Stimulated activated CD8-positive, alpha-beta memory T cell treated with anti-CD3 and anti-CD28 coated beads, Interleukin-7, amount 100 ng/mL, for 24 hours (primary cell): Measurements from ENCODE around the gene FOXB1.

Experiments used
- DNase-seq: peaks from one replicate; pipeline ENCODE4 v3.0.0-alpha.2; 2020; ENCODE audit warnings: low read depth

Gene FOXB1

DNA sequence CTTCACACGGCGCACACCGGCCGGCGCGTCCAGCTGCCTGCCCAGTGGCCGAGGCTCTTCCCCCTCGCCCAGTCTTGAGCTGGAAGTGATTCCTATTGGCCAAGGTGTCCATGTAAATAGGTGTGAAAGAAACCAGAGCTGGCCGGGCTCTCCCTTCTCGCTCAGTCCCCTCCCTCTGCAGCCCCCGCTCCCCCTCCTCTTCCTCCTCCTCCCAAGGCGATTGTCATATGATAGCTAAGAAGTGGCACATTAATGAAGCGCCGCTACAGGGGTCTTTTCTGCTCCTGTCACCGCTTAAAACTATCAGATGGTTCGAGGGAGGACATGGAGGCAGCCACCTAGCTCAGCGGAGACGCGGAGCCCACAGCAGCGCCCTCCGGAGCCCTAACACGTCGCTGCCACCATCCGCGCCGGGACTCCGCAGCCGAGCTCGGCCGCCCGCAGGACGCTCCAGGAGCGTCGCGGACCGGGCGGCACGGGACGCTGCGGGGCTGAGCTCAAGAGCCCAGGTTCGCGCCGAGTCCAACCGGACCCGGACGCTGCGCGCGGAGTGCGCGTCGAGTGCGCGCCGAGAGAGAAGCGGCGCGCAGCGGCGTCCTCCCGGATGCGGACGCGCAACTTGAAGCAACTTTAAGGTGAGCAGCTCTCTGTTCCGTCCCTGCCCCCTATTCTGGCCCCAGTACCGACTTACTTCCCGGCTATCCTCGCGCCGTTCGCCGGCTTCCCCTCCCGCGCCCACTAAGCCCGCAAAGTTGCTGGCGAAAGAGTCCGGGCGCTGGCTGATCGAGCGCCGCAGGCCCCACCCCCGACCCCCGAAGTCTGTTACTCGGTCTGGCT, at the start of gene FOXB1:
FOXB1 (plus strand) TSS at position 303 of the 837 bp plus-strand sequence. CDS start 653 bp downstream, outside the sequence.
- no peak for DNase-seq

DNA sequence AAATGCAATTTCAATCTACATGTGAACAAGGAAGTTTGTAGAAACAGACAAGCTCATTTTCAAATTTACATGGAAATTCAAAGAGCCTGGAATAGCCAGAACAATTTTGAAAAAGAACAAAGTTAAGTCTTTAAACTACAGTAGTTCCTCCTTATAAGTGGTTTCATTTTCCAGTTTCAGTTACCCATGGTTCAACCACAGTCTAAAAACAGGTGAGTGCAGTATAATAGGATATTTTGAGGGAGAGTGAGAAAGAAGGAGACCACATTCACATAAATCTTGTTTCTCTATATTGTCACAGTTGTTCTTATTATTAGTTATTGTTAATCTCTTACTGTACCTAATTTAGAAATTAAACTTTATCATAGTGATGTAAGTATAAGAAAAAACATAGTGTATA, 45.8 kb upstream of the FOXB1 start:
- DNase-seq: no peak

GRCh38 chr15:59960318-59960717, 43.8 kb upstream of the FOXB1 start:
- no peak for DNase-seq

GRCh38 chr15:59963322-59963721, 40.8 kb upstream of the FOXB1 start:
- no peak for DNase-seq

DNA sequence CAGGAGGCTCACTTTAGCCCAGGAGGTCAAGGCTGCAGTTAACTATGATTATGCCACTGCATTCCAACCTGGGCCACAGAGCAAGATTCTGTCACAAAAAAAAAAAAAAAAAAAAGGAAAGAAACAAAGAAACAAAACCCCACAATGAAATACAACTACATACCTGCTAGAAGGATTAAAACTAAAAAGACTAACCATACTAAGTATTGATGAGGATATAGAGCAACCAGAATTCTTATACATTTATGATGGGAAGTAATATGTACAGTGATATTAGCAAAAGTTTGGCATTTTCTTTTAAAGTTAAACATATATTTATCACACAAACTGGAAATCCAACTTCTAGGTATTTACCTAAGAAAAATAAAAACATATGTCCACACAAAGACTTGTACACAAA, 40.2 kb upstream of the FOXB1 start:
- DNase-seq: no peak

DNA sequence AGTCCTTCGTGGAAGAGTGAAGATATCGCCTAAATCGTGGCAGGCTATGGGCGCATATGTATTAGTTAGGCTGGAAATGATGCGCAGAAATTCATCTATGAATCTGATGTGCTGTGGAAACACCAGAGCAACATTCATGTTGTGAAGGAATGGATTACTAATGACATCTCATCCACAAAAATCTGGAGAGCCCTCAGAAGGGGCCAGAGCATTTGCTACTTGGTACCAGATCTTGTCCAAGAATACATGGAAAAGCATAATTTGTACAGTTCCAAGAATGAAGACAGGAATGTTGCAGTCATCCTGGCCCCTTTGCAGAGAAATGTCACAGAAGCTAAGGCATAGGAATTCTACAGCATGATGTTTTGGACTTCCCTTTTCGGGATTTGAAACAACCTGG, 38.4 kb upstream of the FOXB1 start:
- no peak for DNase-seq

DNA sequence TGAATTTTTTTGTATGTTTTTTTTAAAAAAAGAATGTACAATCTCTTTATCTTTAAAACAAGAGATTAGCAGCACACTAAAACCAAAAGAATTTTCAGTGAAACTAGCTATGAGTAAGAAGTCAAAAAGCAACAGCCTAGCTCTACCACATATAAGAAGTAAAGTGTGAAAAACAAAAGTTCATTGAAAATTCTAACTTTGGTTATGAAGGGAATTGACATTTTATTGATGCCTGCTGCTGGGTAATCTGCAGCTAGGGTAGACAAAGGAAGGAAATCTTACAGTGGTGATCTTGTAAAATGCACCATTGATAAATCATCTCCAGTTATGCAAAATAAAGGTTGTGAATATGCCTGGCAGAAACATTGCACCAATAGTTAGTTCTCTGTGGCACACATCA, 37.8 kb upstream of the FOXB1 start:
- no peak for DNase-seq

DNA sequence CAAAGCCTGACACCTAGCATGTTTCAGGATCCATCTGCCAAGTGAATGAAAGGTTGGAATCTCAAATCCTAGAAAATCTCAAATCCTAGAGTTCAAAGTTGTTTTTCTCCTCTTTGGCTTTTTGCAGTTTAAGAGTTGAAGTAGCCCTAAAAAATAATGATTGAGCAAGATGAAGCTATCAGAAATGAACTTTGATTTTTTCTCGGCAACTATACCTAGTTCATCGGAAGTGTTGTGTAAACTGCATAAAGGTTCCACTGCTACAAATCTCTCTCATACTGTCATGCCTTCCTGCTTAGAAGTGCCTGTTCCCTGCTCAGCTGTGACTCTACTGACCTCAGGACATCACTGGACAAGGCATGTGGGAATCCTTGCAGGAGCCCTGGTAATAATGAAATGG, 35.8 kb upstream of the FOXB1 start:
- DNase-seq: no peak

DNA sequence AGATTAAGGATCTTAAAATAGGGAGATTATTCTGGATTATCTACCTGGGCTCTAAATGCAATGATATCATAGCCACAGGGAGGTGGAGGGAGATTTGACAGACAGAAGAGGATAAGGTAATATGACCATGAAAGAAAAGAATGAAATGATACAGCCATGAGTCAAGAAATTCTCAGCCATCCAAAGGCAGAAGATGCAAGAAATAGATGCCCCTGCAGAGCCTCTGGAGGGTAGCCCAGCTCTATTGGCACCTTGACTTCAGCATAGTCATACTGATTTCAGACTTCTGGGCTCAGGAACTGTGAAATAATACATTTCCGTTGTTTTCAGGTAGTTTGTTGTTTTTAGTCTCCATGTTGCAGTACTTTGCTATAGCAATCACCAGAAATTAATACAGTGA, 31.9 kb upstream of the FOXB1 start:
- no peak for DNase-seq

DNA sequence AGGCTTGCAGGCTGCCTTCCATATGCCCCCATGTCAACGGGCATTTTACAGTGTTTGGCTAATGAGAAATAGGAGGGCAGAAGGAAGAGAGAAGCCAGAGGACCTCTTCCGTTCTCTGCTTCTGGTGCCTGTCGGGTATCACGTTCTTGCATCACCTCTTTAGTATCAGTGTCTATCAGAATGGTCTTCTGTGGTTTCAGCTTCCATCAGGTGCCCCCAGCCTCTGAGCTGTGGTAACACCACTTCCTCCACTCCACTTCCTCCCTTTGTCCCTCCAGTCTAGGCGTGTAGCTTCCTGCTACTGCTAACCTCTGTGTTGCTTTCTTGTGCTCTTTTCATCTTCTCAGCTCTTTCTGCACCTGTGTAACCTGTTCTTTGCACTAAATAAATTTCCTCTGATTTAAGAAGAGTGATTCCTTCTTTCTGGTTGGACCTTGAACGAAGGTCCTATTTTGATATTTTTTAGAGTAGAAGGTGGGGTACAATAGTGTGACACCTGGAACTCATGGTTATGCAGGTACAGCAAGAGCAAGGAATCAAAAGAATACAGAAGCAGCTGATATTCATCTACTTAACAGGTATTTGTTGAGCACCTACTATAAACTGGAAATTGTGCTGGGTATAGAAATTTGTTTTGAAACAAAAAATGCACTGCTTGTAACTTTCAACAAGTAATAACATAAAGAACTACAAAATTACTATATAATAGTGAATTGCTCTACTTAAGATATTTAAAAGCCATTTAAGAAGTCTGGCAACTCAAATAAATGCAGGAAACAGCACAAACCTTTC, 27.4 kb upstream of the FOXB1 start:
- no peak for DNase-seq

DNA sequence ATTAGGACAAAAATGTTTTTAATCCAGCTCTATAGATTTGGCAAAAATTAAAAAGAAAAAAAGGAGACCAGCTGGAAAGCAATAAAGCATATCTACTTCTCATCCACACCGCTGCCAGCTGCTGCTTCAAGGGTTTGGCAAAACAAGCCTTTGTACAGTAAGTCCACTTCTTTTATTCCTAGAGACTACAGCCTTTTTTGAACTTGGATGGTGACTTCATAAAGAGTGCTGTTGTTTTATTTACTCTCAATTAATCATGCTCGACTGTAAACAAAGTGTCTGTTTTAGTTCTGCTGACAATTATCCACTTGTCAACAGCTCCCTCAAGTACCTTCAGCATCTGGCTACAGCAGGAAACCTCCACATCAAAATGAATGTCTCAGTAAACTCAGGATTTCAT, 12.3 kb upstream of the FOXB1 start:
- no peak for DNase-seq

GRCh38 chr15:59993041-59993750, 10.9 kb upstream of the FOXB1 start:
- no peak for DNase-seq

DNA sequence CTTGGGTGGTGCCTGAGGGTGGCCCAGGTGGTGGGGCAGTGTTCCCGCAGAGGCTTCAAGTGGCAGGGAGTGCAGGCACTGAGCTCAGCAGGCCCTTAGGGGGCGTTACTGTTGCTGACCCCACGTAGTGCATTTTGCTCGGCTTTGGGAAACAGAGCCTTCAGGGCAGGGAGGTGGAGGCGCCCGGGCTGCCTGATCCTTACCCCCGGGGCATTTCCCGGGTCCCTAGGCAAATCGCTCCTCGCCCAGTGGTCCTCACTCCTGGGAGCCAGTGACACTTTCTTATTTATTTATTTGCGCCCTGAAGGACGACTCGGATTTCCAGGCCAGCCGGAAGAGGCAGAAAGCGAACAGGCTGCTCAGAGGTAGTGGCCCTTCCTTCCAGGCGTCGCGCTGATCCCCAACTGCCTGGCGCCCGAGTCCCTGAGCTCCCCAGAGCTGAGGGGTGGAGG, 10.1 kb upstream of the FOXB1 start:
- no peak for DNase-seq

GRCh38 chr15:59994526-59994887, 9.6 kb upstream of the FOXB1 start:
- no peak for DNase-seq

GRCh38 chr15:59994888-59995557, 9.1 kb upstream of the FOXB1 start:
- DNase-seq: no peak

DNA sequence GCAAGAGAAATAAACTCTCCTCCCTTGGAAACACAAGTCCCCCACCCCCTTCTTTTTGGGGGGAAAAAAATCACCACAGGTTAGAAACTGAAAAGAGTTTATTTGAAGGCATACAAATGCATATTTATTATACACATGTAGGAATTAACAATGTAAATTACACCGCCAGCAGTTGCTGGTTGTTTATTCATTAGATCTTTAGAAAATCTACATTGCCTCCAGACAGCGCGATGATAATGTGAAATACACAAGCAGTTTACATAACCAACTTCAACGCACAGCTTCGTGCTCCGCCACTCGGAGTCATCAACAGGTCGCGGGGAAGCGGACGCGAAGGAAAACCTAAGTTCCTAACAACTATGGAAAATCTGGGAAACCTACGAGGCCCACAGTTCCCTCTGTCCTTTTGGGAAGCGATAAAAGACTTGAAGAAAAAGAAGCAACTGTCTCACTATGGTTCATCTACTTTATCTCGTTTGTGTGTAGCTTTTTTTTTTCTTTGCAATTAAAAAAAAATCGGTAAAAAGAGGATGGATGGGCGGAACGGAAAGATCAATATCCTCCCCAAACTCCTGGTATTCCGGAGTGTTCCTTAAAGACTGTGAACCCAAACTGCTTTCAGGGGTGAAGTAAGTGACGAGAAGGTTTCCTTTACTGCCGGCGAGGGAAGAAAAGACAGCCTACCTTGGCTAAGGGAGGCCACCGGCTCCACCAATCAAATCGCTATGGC, 8.4 kb upstream of the FOXB1 start:
- DNase-seq: no peak

DNA sequence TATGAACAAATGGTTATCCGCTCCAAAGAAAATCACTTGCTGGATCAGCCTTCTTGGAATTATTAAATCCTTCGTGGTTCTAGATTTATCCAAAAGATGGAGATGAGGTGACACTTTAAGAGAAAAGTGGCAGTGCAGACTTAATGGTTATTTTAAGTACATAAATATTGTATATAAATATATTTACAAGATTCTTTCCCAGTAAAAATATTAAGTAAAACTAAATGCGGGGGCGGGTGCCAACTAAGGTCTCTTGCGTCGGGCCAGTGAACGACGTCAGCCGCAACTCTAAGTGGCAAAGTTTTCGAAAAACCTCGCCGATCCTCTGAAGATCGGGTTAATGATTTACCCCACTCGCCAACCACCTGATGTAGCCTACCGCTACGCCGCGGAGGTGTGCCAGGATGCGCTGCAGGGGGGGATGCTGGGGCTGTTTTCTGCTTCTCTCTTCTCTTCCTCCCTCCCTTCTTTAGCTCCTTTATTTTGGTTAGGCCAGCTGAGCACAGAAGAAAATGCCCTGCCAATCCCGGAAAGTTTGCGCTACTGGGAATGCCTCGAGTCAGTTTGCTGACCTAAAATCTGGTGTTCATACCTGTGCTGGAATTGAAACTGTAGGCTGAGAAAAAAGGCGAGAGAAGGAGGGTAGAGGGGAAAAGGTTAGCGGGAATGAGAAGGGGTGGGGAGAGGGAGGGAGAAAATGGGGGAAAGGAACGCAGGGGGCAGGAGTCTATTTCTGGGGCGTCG, 7.6 kb upstream of the FOXB1 start:
- DNase-seq: no peak

DNA sequence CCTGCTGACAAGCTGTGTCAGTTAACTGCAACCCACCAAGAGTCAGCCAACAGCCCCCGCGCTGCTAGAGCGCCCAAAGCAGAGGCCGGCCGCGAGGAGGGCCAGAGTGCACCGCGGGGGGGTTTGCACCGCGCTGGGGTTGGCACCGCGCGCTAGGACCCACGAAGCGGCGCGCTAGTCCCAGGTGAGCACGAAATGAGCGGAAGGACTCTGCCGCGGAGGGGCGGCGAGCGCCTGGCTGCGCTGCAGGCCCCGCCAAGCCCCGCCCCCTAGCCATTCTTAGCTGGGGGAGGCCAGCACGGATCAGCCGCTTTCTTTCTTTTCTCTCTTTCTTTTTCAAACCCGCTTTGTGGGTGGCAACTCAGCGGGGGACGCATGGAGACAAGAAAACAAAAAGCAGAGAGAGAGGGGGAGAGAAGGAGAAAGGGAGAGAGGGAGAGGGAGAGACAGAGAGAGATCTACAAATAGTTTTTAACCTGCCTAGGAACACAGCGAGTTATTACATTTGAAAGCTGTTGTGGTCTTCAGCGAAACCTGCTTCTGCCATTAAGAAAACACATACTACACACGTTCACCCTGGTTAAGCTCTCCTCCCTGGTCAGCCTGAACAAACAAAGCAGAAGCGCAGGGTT, 6.9 kb upstream of the FOXB1 start:
- no peak for DNase-seq

- no peak for DNase-seq
Observed at GRCh38 chr15:59998305-59998949, 5.7 kb upstream of the FOXB1 start.
